ENCODE measurements around the gene MTRF1.

DNA sequence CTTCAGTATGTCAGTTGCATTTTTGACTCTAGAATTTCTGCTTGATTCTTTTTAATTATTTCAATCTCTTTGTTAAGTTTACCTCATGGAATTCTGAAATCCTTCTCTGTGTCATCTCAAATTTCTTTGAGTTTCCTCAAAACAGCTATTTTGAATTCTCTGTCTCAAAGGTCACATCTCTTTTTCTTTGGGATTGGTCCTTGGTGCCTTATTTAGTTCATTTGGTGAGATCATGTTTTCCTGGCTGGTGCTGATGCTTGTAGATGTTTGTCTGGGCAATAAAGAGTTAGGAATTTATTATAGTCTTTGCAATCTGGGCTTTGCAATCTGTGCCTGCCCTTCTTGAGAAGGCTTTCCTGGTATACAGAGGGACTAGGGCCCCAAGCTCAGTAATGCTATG, 50.5 kb downstream of the MTRF1 start:
- no peak for TF ChIP-seq EZH2 (IDR thresholded peaks at IDR 0.05)
- TF ChIP-seq POLR2AphosphoS5 (IDR thresholded peaks at IDR 0.05; ENCODE audit: borderline replicate concordance, low read depth, low read length), result no peak
